Mesenchymal stem cell (in vitro differentiated cells and primary cell): ENCODE results near the gene KRTAP10-12.

Experiments
- DNase-seq: peaks from one replicate; pipeline ENCODE4 v3.0.0-alpha.2; 2013
- H2AFZ ChIP-seq: one replicate; pipeline ENCODE4 v1.6.1; 2013; ENCODE audit warnings: low read depth, mild to moderate bottlenecking, control low read depth, inconsistent platforms, low read length, moderate library complexity
- H2AK5ac ChIP-seq: 2 replicates; pipeline ENCODE4 v1.6.1; 2013; ENCODE audit warnings: low read length, moderate library complexity, mild to moderate bottlenecking, inconsistent platforms; ENCODE audit not compliant: severe bottlenecking
- H2BK120ac ChIP-seq: one replicate; pipeline ENCODE4 v1.6.1; 2013; ENCODE audit warnings: low read depth, mild to moderate bottlenecking, inconsistent platforms, low read length, moderate library complexity
- H2BK12ac ChIP-seq, 2 experiments: one replicate each; pipeline ENCODE4 v1.6.1; 2013; ENCODE audit warnings: inconsistent platforms in 2 of 2, low read length in 2 of 2, mild to moderate bottlenecking in 2 of 2, moderate library complexity in 2 of 2, control low read depth in 1 of 2
- H2BK15ac ChIP-seq: one replicate; pipeline ENCODE4 v1.6.1; 2013; ENCODE audit warnings: mild to moderate bottlenecking, low read depth, inconsistent platforms; ENCODE audit not compliant: poor library complexity, severe bottlenecking
- H2BK5ac ChIP-seq: 2 replicates; pipeline ENCODE4 v1.6.1; 2013; ENCODE audit warnings: low read depth, mild to moderate bottlenecking, low read length, control low read depth, inconsistent platforms; ENCODE audit not compliant: poor library complexity, severe bottlenecking
- H3K14ac ChIP-seq, 2 experiments: one replicate each; pipeline ENCODE4 v1.6.1; 2013; ENCODE audit warnings: inconsistent platforms in 2 of 2, low read length in 2 of 2, control low read depth in 1 of 2, mild to moderate bottlenecking in 1 of 2, moderate library complexity in 1 of 2
- H3K18ac ChIP-seq, 2 experiments: one replicate each; pipeline ENCODE4 v1.6.1; 2013; ENCODE audit warnings: inconsistent platforms in 2 of 2, low read length in 2 of 2, control low read depth in 1 of 2, low read depth in 1 of 2, mild to moderate bottlenecking in 1 of 2
- H3K23ac ChIP-seq, 2 experiments: one replicate each; pipeline ENCODE4 v1.6.1; 2013; ENCODE audit warnings: inconsistent platforms in 2 of 2, low read length in 2 of 2, mild to moderate bottlenecking in 2 of 2, moderate library complexity in 2 of 2, control low read depth in 1 of 2
- H3K27ac ChIP-seq: 2 replicates; pipeline ENCODE4 v1.5.1; 2013; ENCODE audit warnings: mild to moderate bottlenecking, moderate library complexity, low read length, control low read depth, inconsistent platforms; ENCODE audit not compliant: poor library complexity, severe bottlenecking
- H3K27me3 ChIP-seq, 2 experiments: 2 replicates each; pipeline versions ENCODE4 v1.6.1 to v1.7.0; 2013; ENCODE audit warnings: low read length in 2 of 2, mild to moderate bottlenecking in 2 of 2, moderate library complexity in 2 of 2, control low read depth in 1 of 2, inconsistent platforms in 1 of 2; ENCODE audit not compliant: control insufficient read depth in 1 of 2, insufficient read depth in 1 of 2
- H3K36me3 ChIP-seq, 2 experiments: 2 replicates each; pipeline versions ENCODE4 v1.6.1 to v1.7.0; 2013; ENCODE audit warnings: low read length in 2 of 2, control low read depth in 1 of 2, inconsistent platforms in 1 of 2, low read depth in 1 of 2, mild to moderate bottlenecking in 1 of 2; ENCODE audit not compliant: insufficient read depth in 2 of 2, control insufficient read depth in 1 of 2
- H3K4ac ChIP-seq, 2 experiments: one replicate each; pipeline ENCODE4 v1.6.1; 2013; ENCODE audit warnings: inconsistent platforms in 2 of 2, low read length in 2 of 2, mild to moderate bottlenecking in 2 of 2, moderate library complexity in 2 of 2, control low read depth in 1 of 2, low read depth in 1 of 2
- H3K4me1 ChIP-seq: 2 replicates; pipeline ENCODE4 v1.6.1; 2013; ENCODE audit warnings: low read depth, low read length, control low read depth; ENCODE audit not compliant: control insufficient read depth, insufficient read depth
- H3K4me2 ChIP-seq: 2 replicates; pipeline ENCODE4 v1.6.1; 2013; ENCODE audit warnings: low read length, mild to moderate bottlenecking, inconsistent platforms; ENCODE audit not compliant: poor library complexity, severe bottlenecking
- H3K4me3 ChIP-seq, 2 experiments: 2 replicates each; pipeline versions ENCODE4 v1.5.1 to v1.7.0; 2013; ENCODE audit warnings: low read length in 2 of 2, mild to moderate bottlenecking in 2 of 2, control low read depth in 1 of 2, low read depth in 1 of 2; ENCODE audit not compliant: insufficient read depth in 1 of 2
- H3K79me1 ChIP-seq: replicated peaks from 2 replicates; pipeline ENCODE4 v1.6.1; 2013; ENCODE audit warnings: mild to moderate bottlenecking, control low read depth, low read length, inconsistent platforms; ENCODE audit not compliant: poor library complexity, severe bottlenecking
- H3K9ac ChIP-seq: 2 replicates; pipeline ENCODE4 v1.7.0; 2013; ENCODE audit warnings: mild to moderate bottlenecking, low read length, moderate library complexity
- H3K9me3 ChIP-seq: 2 replicates; pipeline ENCODE4 v1.7.0; 2013; ENCODE audit warnings: mild to moderate bottlenecking, low read length; ENCODE audit not compliant: control insufficient read depth
- H4K8ac ChIP-seq: one replicate; pipeline ENCODE4 v1.6.1; 2013; ENCODE audit warnings: inconsistent platforms, mild to moderate bottlenecking, low read length, moderate library complexity
- H4K91ac ChIP-seq: one replicate; pipeline ENCODE4 v1.6.1; 2013; ENCODE audit warnings: mild to moderate bottlenecking, low read length, inconsistent platforms
- WGBS: methylation state at CpG from one replicate; pipeline ENCODE4 v1.1.7; 2013; ENCODE audit warnings: mixed read lengths; 5-methylcytosine and 5-hydroxymethylcytosine counted together

KRTAP10-12 gene

GRCh38 chr21:44650265-44650972, 46.6 kb upstream of the KRTAP10-12 start:
- H3K18ac ChIP-seq, result no peak overlapping the region
- H2BK12ac ChIP-seq, result no peak overlapping the region
- no peak overlapping the region for H2BK15ac ChIP-seq
- WGBS, result 87% methylated on average over 20 of the region's 20 CpGs
- H3K79me1 ChIP-seq, result no peaks in the 10 kb centered on the region
- H3K4me1 ChIP-seq, result peaks cover 2% of the 10 kb centered on the region
- no peaks in the 10 kb centered on the region for H3K36me3 ChIP-seq
- H3K23ac ChIP-seq, result no peak overlapping the region
- no peak overlapping the region for H2AFZ ChIP-seq
- no peak overlapping the region for H3K9ac ChIP-seq
- H3K4ac ChIP-seq, result no peak overlapping the region
- no peak overlapping the region for H4K8ac ChIP-seq
- no peak overlapping the region for H3K14ac ChIP-seq
- H2BK120ac ChIP-seq, result no peak overlapping the region
- DNase-seq, result no peak
- H3K27me3 ChIP-seq, result peaks cover 3 to 10% of the 10 kb centered on the region in 2 experiments
- no peak overlapping the region for H3K4me3 ChIP-seq
- no peak overlapping the region for H2AK5ac ChIP-seq
- no peak overlapping the region for H4K91ac ChIP-seq
- no peak overlapping the region for H3K4me2 ChIP-seq
- H2BK5ac ChIP-seq, result no peak overlapping the region
- H3K27ac ChIP-seq, result no peak overlapping the region
- no peaks in the 10 kb centered on the region for H3K9me3 ChIP-seq

GRCh38 chr21:44650973-44651675, 45.8 kb upstream of the KRTAP10-12 start:
- Histone ChIP-seq H3K4me1 (peaks cover 2% of the 10 kb centered on the region), H3K23ac (no peak overlapping the region), H3K9me3 (peaks cover 3% of the 10 kb centered on the region), H3K27ac (no peak overlapping the region), H3K4ac (no peak overlapping the region), H2BK5ac (no peak overlapping the region), H3K4me2 (no peak overlapping the region), H2AFZ (no peak overlapping the region), H2BK120ac (no peak overlapping the region), H2AK5ac (no peak overlapping the region), H4K8ac (no peak overlapping the region), H3K36me3 (no peaks in the 10 kb centered on the region), H3K14ac (no peak overlapping the region), H3K18ac (no peak overlapping the region), H2BK12ac (no peak overlapping the region), H3K4me3 (no peak overlapping the region), H3K9ac (no peak overlapping the region), H3K27me3 (peaks cover 3 to 10% of the 10 kb centered on the region in 2 experiments), H3K79me1 (no peaks in the 10 kb centered on the region), H4K91ac (no peak overlapping the region), H2BK15ac (no peak overlapping the region)
- no peak for DNase-seq
- 77% methylated on average over 9 of the region's 12 CpGs for WGBS

- H2BK15ac ChIP-seq, result no peak overlapping the region
- H3K27ac ChIP-seq, result no peak overlapping the region
- no peaks in the 10 kb centered on the region for H3K79me1 ChIP-seq
- no peak overlapping the region for H2AFZ ChIP-seq
- no peak overlapping the region for H3K9ac ChIP-seq
- H2BK12ac ChIP-seq, result no peak overlapping the region
- H4K91ac ChIP-seq, result no peak overlapping the region
- WGBS, result 81% methylated on average over 11 of the region's 14 CpGs
- H2BK5ac ChIP-seq, result no peak overlapping the region
- no peak overlapping the region for H3K18ac ChIP-seq
- H2AK5ac ChIP-seq, result no peak overlapping the region
- H3K14ac ChIP-seq, result no peak overlapping the region
- no peak for DNase-seq
- no peak overlapping the region for H3K4me2 ChIP-seq
- no peak overlapping the region for H4K8ac ChIP-seq
- no peak overlapping the region for H2BK120ac ChIP-seq
- H3K23ac ChIP-seq, result no peak overlapping the region
- no peaks in the 10 kb centered on the region for H3K36me3 ChIP-seq
- H3K9me3 ChIP-seq, result peaks cover 11% of the 10 kb centered on the region
- no peak overlapping the region for H3K4ac ChIP-seq
- no peak overlapping the region for H3K4me3 ChIP-seq
- peaks cover 2% of the 10 kb centered on the region for H3K4me1 ChIP-seq
- H3K27me3 ChIP-seq, result peaks cover 0 to under 1% of the 10 kb centered on the region in 2 experiments
These were observed 43.8 kb upstream of the KRTAP10-12 start for GRCh38 chr21:44653123-44653522.

DNA sequence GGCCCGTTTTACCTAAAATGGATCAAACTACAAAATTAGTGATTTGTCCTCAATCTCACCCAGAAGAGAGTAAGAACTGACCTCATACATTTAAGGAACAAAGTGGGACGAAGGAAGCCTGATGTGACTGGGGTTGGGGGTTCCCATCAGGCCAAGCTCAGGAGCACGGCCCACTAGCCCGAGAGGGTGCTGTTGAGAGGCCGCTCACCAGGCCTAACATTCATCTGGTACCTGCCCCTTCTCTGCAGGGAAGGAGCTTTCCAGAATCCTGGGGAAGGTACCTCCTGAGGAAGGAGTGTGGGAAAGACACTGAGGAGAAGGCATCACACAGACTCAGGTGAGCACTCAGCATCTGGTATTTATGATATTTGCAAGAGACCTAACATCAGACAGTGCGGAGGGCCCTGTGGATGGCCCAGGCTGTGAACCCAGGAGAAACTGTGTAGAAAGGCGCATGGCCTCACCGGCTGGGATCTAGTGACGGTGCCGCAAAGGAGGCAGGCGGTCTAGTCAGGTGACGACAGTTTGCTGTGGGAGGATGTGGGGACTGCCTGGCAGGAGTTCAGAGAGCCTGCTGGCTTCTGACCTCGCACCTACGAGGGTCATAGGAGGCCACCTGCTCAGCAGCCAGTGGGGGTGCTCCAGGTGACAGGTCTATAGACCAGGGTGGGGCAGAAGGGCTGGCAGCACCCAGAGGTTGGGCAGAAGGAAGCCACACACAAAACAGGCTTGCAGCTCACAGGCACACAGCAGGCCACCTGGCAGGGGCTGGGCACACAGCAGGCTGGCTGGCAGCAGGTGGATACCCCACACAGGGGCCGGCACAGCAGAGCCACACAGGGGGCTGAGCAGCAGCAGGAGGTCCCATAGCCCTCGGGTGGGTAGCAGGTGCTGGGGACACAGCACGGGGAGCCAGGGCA, 43.1 kb upstream of the KRTAP10-12 start:
- Histone ChIP-seq H2BK12ac (no peak overlapping the region), H3K36me3 (no peaks in the 10 kb centered on the region), H2BK5ac (no peak overlapping the region), H2AK5ac (no peak overlapping the region), H3K27me3 (no peaks in the 10 kb centered on the region), H2AFZ (no peak overlapping the region), H3K4me2 (no peak overlapping the region), H3K18ac (no peak overlapping the region), H2BK15ac (no peak overlapping the region), H3K14ac (no peak overlapping the region), H3K4me1 (peaks cover 2% of the 10 kb centered on the region), H3K4me3 (no peak overlapping the region), H3K9me3 (peaks cover 11% of the 10 kb centered on the region), H2BK120ac (no peak overlapping the region), H3K23ac (no peak overlapping the region), H3K4ac (no peak overlapping the region), H3K9ac (no peak overlapping the region), H3K79me1 (no peaks in the 10 kb centered on the region), H4K8ac (no peak overlapping the region), H3K27ac (no peak overlapping the region), H4K91ac (no peak overlapping the region)
- 86% methylated on average over 17 of the region's 17 CpGs for WGBS
- no peak for DNase-seq
